Stimulated activated memory B cell treated with anti-CD40 and anti-IgM and Interleukin-4, amounts not matched to agents 10 μg/mL and 1 μg/mL and 100 μg/mL, for 72 hours (primary cell): ENCODE measurements around the gene EGFL6.

Experiments
- ATAC-seq: fragments of 150-1000 bp; cut with Tn5 transposase; 2 replicates; pipeline ENCODE4 v1.10.0; 2021
- H3K27ac Mint-ChIP-seq: one replicate; pipeline ENCODE4 v1.8.0; 2022; ENCODE audit warnings: mild to moderate bottlenecking, mixed read lengths
- H3K27me3 Mint-ChIP-seq: one replicate; pipeline ENCODE4 v1.8.0; 2022; ENCODE audit warnings: mixed read lengths
- H3K36me3 Mint-ChIP-seq: one replicate; pipeline ENCODE4 v1.8.0; 2022; ENCODE audit warnings: mixed read lengths
- H3K4me1 Mint-ChIP-seq: one replicate; pipeline ENCODE4 v1.8.0; 2022; ENCODE audit warnings: mixed read lengths
- H3K4me3 Mint-ChIP-seq: one replicate; pipeline ENCODE4 v1.8.0; 2022; ENCODE audit warnings: mild to moderate bottlenecking, moderate library complexity, mixed read lengths
- H3K9me3 Mint-ChIP-seq: one replicate; pipeline ENCODE4 v1.8.0; 2022; ENCODE audit warnings: mixed read lengths

Gene EGFL6

GRCh38 chrX:13569479-13570260 lies at the start of gene EGFL6:
EGFL6 (plus strand) TSS chrX:13569601; CDS start chrX:13569862, 261 bp downstream.
- Mint-ChIP-seq H3K27ac (no peak within 1 kb of the TSS), H3K27me3 (peaks cover 23% of the 10 kb centered on the region), H3K36me3 (no peaks in the 10 kb centered on the region), H3K4me1 (peaks cover 6% of the 10 kb centered on the region), H3K4me3 (peak within 1 kb of the TSS; percentile 39), H3K9me3 (no peaks in the 10 kb centered on the region)
- no peak for ATAC-seq

- no peak for ATAC-seq
- Mint-ChIP-seq H3K4me3 (no peak overlapping the region), H3K9me3 (no peaks in the 10 kb centered on the region), H3K4me1 (no peaks in the 10 kb centered on the region), H3K36me3 (no peaks in the 10 kb centered on the region), H3K27ac (no peak overlapping the region), H3K27me3 (no peaks in the 10 kb centered on the region)
Observed at GRCh38 chrX:13520351-13520750, 49.0 kb upstream of the EGFL6 start.

DNA sequence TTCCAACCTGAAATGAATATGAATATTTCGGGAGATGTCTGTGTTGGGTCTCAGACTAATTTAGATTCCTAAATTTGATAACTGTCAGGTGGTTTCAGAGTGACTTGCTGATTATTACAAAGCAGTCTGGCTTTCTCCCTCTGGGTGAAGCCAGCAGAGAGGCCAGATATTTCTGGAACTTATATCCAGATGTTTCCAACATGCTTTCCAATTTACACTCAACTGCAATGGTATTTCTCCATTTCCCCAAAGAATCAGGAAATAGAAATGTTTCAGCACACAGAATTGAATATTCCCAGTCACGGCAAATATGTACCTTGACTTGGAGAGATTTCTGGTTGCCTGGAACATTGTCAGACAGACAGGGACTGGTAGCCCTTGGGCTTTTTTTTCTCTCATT lies 48.5 kb upstream of the EGFL6 start:
- H3K4me3 Mint-ChIP-seq: no peak overlapping the region
- no peaks in the 10 kb centered on the region for H3K4me1 Mint-ChIP-seq
- no peaks in the 10 kb centered on the region for H3K9me3 Mint-ChIP-seq
- H3K27me3 Mint-ChIP-seq: no peaks in the 10 kb centered on the region
- H3K27ac Mint-ChIP-seq: no peak overlapping the region
- H3K36me3 Mint-ChIP-seq: no peaks in the 10 kb centered on the region
- ATAC-seq: no peak

DNA sequence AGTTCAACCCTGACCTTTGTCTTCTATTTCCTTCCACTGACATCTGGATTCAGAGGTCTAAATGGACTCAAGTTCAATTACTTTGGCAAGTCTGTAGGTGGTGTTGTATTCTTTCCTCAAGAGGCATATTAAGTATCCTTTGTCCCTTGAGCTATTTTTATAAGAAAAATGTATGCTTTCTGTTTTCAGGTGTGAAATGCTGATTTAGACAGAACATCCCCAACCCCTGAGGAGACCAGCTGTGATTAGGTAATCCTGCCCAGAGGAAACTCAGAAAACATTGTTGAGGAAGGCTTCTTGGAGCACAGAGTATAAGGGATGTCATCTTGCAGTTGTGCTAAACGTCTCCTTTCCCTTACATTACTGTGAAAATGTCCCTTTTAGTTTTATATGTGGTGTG lies 46.6 kb upstream of the EGFL6 start:
- H3K27me3 Mint-ChIP-seq: no peaks in the 10 kb centered on the region
- no peaks in the 10 kb centered on the region for H3K4me1 Mint-ChIP-seq
- no peaks in the 10 kb centered on the region for H3K36me3 Mint-ChIP-seq
- no peaks in the 10 kb centered on the region for H3K9me3 Mint-ChIP-seq
- no peak overlapping the region for H3K27ac Mint-ChIP-seq
- no peak for ATAC-seq
- no peak overlapping the region for H3K4me3 Mint-ChIP-seq

DNA sequence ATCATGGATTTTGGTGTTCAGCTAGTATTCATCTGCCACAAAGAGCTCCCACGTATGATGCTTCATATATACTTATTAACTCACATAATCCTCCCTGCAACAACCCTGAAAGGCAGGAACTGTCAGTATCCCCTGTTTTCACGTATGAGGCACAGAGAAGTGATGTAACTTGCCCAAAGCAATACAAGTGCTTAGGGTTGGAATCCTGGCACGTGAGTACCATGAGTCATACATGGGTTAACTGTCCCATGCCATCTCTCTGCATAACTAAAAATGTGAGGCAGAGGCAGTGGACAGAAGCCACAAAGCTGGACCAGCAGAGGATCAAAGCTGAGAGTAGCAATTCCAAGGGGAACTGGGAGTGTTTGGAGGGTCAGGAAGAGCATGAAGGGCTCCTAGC lies 35.7 kb upstream of the EGFL6 start:
- H3K9me3 Mint-ChIP-seq: no peaks in the 10 kb centered on the region
- ATAC-seq: no peak
- H3K4me1 Mint-ChIP-seq: no peaks in the 10 kb centered on the region
- H3K4me3 Mint-ChIP-seq: no peak overlapping the region
- no peak overlapping the region for H3K27ac Mint-ChIP-seq
- H3K27me3 Mint-ChIP-seq: no peaks in the 10 kb centered on the region
- no peaks in the 10 kb centered on the region for H3K36me3 Mint-ChIP-seq

GRCh38 chrX:13535376-13536165 lies 33.8 kb upstream of the EGFL6 start:
- Mint-ChIP-seq H3K27ac (no peak overlapping the region), H3K27me3 (no peaks in the 10 kb centered on the region), H3K9me3 (no peaks in the 10 kb centered on the region), H3K36me3 (no peaks in the 10 kb centered on the region), H3K4me3 (no peak overlapping the region), H3K4me1 (no peaks in the 10 kb centered on the region)
- no peak for ATAC-seq

- no peaks in the 10 kb centered on the region for H3K27me3 Mint-ChIP-seq
- no peak overlapping the region for H3K4me3 Mint-ChIP-seq
- H3K9me3 Mint-ChIP-seq: no peaks in the 10 kb centered on the region
- no peak for ATAC-seq
- no peak overlapping the region for H3K27ac Mint-ChIP-seq
- no peaks in the 10 kb centered on the region for H3K4me1 Mint-ChIP-seq
- H3K36me3 Mint-ChIP-seq: no peaks in the 10 kb centered on the region
Observed at GRCh38 chrX:13536551-13536950, 32.9 kb upstream of the EGFL6 start.

DNA sequence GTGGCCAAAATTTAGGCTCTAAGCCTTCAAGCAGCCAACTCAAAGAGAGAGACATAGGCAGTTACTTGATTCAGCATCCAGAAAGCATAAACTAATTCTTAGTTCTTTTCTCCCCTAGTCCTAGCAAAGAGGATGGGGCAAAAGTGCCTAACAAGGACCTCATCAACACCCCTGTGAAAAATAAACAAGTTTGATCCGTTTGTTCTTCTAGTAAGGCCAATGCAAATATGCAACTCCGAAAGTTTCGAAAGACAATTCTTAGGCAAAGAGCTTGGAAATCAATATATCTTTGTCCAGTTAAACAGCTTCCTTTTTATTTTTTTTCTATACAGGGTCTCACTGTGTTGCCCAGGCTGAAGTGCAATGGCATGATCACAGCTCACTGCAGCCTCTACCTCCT lies 31.0 kb upstream of the EGFL6 start:
- Mint-ChIP-seq H3K9me3 (no peaks in the 10 kb centered on the region), H3K27ac (no peak overlapping the region)

DNA sequence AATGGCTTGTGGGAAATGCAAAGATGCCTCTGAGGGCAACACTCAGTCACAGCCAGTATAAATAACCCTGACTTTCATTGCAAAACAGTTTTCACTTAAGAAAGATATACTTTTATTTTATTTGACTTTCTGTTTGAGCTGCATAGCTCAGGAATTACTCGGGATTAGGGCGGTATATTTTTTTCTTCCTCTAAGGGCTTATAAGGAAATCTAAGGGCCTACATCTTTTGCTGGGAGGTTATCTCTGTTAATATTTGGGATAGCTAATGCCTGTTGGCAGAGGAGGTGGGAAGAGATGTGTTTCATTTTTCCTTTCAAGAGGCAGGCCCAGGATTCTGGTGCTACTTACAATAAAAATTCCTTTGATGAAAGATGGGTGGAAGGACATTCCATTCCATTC lies 28.8 kb upstream of the EGFL6 start:
- Mint-ChIP-seq H3K4me1 (no peaks in the 10 kb centered on the region), H3K27me3 (no peaks in the 10 kb centered on the region), H3K36me3 (no peaks in the 10 kb centered on the region), H3K27ac (no peak overlapping the region), H3K9me3 (no peaks in the 10 kb centered on the region), H3K4me3 (no peak overlapping the region)
- no peak for ATAC-seq

More for the DNA sequence above, 31.0 kb upstream of the EGFL6 start:
- H3K36me3 Mint-ChIP-seq: no peaks in the 10 kb centered on the region
- H3K4me1 Mint-ChIP-seq: no peaks in the 10 kb centered on the region
- no peaks in the 10 kb centered on the region for H3K27me3 Mint-ChIP-seq
- ATAC-seq: no peak
- H3K4me3 Mint-ChIP-seq: no peak overlapping the region

DNA sequence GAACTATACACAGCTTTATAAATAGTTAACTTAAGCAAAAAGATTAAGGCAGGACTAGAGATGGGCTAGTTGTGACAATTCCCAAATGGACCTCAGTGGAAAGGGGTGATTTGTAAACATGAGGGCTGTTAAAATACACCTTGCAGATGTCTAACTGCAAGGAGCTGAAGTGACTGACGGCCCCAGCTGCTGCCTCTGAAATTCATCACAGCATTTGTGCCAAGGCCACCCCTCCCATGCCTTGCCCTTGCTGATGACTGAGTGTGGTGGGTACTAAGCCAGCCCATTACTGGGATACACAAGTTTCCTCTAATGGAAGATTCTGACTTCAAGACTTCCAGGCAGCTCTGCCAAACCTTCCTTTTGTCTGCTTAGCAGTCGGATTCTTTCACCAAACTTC lies 23.7 kb upstream of the EGFL6 start:
- peaks cover 13% of the 10 kb centered on the region for H3K27me3 Mint-ChIP-seq
- peaks cover 6% of the 10 kb centered on the region for H3K4me1 Mint-ChIP-seq
- no peak for ATAC-seq
- no peak overlapping the region for H3K27ac Mint-ChIP-seq
- H3K9me3 Mint-ChIP-seq: no peaks in the 10 kb centered on the region
- H3K36me3 Mint-ChIP-seq: no peaks in the 10 kb centered on the region
- H3K4me3 Mint-ChIP-seq: no peak overlapping the region

GRCh38 chrX:13547671-13548070 lies 21.7 kb upstream of the EGFL6 start:
- H3K27me3 Mint-ChIP-seq: peaks cover 13% of the 10 kb centered on the region
- no peaks in the 10 kb centered on the region for H3K36me3 Mint-ChIP-seq
- no peak overlapping the region for H3K4me3 Mint-ChIP-seq
- H3K27ac Mint-ChIP-seq: no peak overlapping the region
- H3K4me1 Mint-ChIP-seq: peaks cover 6% of the 10 kb centered on the region
- ATAC-seq: no peak
- no peaks in the 10 kb centered on the region for H3K9me3 Mint-ChIP-seq

- Mint-ChIP-seq H3K27me3 (peaks cover 13% of the 10 kb centered on the region), H3K4me3 (no peak overlapping the region), H3K4me1 (peaks cover 6% of the 10 kb centered on the region), H3K27ac (no peak overlapping the region), H3K36me3 (no peaks in the 10 kb centered on the region), H3K9me3 (no peaks in the 10 kb centered on the region)
- no peak for ATAC-seq
Observed at GRCh38 chrX:13550346-13550745, 19.1 kb upstream of the EGFL6 start.

DNA sequence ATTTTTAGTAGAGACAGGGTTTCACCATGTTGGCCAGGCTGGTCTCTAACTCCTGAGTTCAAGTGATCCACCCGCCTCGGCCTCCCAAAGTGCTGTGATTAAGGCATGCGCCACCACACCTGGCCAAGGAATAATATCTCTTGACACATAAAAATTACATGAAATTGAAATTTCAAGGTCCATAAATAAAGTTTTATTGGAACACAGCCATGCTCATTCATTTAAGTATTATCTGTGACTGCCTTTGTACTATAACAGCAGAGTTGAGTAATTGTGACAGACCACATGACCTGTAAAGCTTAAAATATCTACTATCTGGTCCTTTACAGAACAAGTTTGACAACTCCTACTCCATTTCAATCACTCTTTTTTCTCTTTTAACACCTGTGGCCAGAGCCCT lies 17.8 kb upstream of the EGFL6 start:
- no peaks in the 10 kb centered on the region for H3K36me3 Mint-ChIP-seq
- no peak overlapping the region for H3K4me3 Mint-ChIP-seq
- no peak for ATAC-seq
- H3K27ac Mint-ChIP-seq: no peak overlapping the region
- H3K9me3 Mint-ChIP-seq: no peaks in the 10 kb centered on the region
- H3K27me3 Mint-ChIP-seq: peaks cover 13% of the 10 kb centered on the region
- H3K4me1 Mint-ChIP-seq: peaks cover 6% of the 10 kb centered on the region

- Mint-ChIP-seq H3K27ac (no peak overlapping the region), H3K9me3 (no peaks in the 10 kb centered on the region), H3K27me3 (peaks cover 13% of the 10 kb centered on the region), H3K36me3 (no peaks in the 10 kb centered on the region), H3K4me3 (no peak overlapping the region), H3K4me1 (peaks cover 6% of the 10 kb centered on the region)
- ATAC-seq: no peak
Observed at GRCh38 chrX:13552892-13553291, 16.5 kb upstream of the EGFL6 start.

GRCh38 chrX:13565511-13565910 lies 3.9 kb upstream of the EGFL6 start:
- Mint-ChIP-seq H3K4me1 (peaks cover 6% of the 10 kb centered on the region), H3K27ac (no peak overlapping the region), H3K36me3 (no peaks in the 10 kb centered on the region), H3K9me3 (no peaks in the 10 kb centered on the region), H3K4me3 (no peak overlapping the region), H3K27me3 (peaks cover 22% of the 10 kb centered on the region)
- ATAC-seq: no peak

GRCh38 chrX:13570261-13570605 lies 832 bp downstream of the EGFL6 start:
- peaks cover 6% of the 10 kb centered on the region for H3K4me1 Mint-ChIP-seq
- no peaks in the 10 kb centered on the region for H3K36me3 Mint-ChIP-seq
- no peak for ATAC-seq
- H3K27me3 Mint-ChIP-seq: peaks cover 23% of the 10 kb centered on the region
- H3K9me3 Mint-ChIP-seq: no peaks in the 10 kb centered on the region
- peak overlapping the region; percentile 39 for H3K4me3 Mint-ChIP-seq
- H3K27ac Mint-ChIP-seq: no peak overlapping the region
